Lung (tissue), 12 donors: ENCODE measurements around the gene KCTD17. TPM values are rescaled to one million over a fixed set of nuclear protein-coding genes. Genes with fewer than 3 reads are reported as not detected.

Source experiments
- ATAC-seq: fragments of 200-7000 bp; cut with Tn5 transposase; one replicate; pipeline ENCODE4 v1.9.1; 2020; ENCODE audit warnings: moderate number of reproducible peaks; ENCODE audit not compliant: insufficient read depth, low FRiP score
- DNase-seq, 3 donors: peaks; one replicate each; pipeline ENCODE4 v3.0.0-alpha.2; 2013 to 2017
- H3K27ac ChIP-seq, 2 donors: one replicate each; pipeline ENCODE4 v1.5.1; 2013; ENCODE audit warnings: mild to moderate bottlenecking in 2 of 2, moderate library complexity in 2 of 2, control low read depth in 1 of 2, inconsistent platforms in 1 of 2, low read depth in 1 of 2, low read length in 1 of 2
- H3K27me3 ChIP-seq, 3 donors: one replicate each; pipeline ENCODE4 v1.5.1; 2013; ENCODE audit warnings: low read length in 2 of 3; ENCODE audit not compliant: control insufficient read depth in 3 of 3, insufficient read depth in 3 of 3
- H3K36me3 ChIP-seq, 4 donors: one replicate each; pipeline ENCODE4 v1.5.1; 2013; ENCODE audit warnings: low read length in 4 of 4, mild to moderate bottlenecking in 1 of 4, moderate library complexity in 1 of 4; ENCODE audit not compliant: control insufficient read depth in 4 of 4, insufficient read depth in 4 of 4
- H3K4me1 ChIP-seq, 5 donors: one replicate each; pipeline ENCODE4 v1.5.1; 2013; ENCODE audit warnings: low read length in 5 of 5, mild to moderate bottlenecking in 2 of 5, moderate library complexity in 1 of 5; ENCODE audit not compliant: control insufficient read depth in 5 of 5, insufficient read depth in 5 of 5
- H3K4me3 ChIP-seq: one replicate; pipeline ENCODE4 v1.5.1; 2013; ENCODE audit warnings: mild to moderate bottlenecking, control low read depth, moderate library complexity
- H3K9ac ChIP-seq, 2 donors: one replicate each; pipeline ENCODE4 v1.5.1; 2013; ENCODE audit warnings: low read length in 2 of 2, control low read depth in 1 of 2; ENCODE audit not compliant: insufficient read depth in 1 of 2
- H3K9me3 ChIP-seq, 4 donors: one replicate each; pipeline ENCODE4 v1.5.1; 2013; ENCODE audit warnings: low read length in 3 of 4, mild to moderate bottlenecking in 1 of 4, moderate library complexity in 1 of 4; ENCODE audit not compliant: control insufficient read depth in 4 of 4, insufficient read depth in 3 of 4
- WGBS, 2 donors: extraction: QIAGEN DNeasy Blood & Tissue Kit; methylation state at CpG; one replicate each; pipeline ENCODE4 v1.1.7; 2013; 5-methylcytosine and 5-hydroxymethylcytosine counted together
- polyA plus RNA-seq, 2 donors: library from polyadenylated mRNA; stranded (reverse); fragments of 200-250 nt; gene quantifications; one replicate each; pipeline ENCODE4 v1.2.1, GENCODE V29; 2013
- total RNA-seq, 2 donors: library from RNA; depleted of rRNA in 1 of 2; stranded (reverse); fragments of >200 nt in 1 of 2; gene quantifications; one replicate each; pipeline ENCODE4 v1.2.1, GENCODE V29; 2014 to 2021
- TF ChIP-seq, protein P1 (sequence below): IDR thresholded peaks from 2 replicates; pipeline ENCODE4 v1.5.1; 2012; ENCODE audit warnings: mild to moderate bottlenecking; ENCODE audit errors: control extremely low read depth, extremely low read depth
- donor health status: control.
- donor health status: control.
- donor health status: Bipolar disorder and iron deficiency.
- donor health status: healthy.
- donor health status: DM: yes; HTN: yes; CAD: no.

KCTD17 gene
- total and polyA plus RNA-seq, 4 donors = 9.7 to 26.0 (median 18.3) TPM

DNA sequence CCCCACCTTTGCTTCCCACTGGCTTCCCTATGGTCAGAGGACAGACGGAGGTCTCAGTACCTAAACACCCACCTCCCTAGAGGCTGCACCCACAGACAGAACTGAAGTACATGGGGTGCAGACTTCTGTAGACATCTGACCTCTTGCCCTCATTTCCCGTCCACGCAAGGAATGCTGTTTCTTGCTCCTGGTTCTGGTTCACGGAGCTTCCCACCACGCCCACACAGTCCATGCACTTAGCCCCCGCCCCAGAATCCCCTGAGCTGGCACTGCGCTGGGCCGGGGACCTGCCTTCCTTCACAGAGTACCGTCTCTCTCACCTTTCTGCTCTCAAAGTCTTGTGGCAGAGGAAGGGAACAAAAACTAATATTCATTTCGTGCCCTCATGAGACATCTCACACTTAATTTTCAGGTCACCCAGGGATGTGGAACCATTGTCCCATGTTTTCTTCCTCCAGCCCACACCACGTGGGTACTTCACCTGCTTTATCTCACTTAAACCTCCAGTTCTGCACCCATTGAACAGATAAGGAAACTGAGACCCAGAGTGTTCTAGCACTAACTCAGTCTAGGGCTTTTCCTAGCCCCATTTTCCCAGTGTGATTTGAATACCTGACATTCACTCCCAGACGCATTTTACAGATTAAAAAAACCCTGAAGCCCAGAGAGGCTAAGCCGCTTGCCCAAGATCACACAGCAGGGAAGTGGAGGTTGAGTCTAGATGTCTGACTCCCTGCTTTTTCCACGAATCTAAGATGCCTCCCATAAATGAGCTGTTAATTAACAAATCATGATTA is 52.3 kb downstream of the KCTD17 start:
- Histone ChIP-seq H3K9ac (no peak overlapping the region), H3K4me1 (peaks cover 0 to 12% (median 0%) of the 10 kb centered on the region in 5 donors), H3K27ac (no peak overlapping the region), H3K9me3 (no peaks in the 10 kb centered on the region), H3K36me3 (no peaks in the 10 kb centered on the region), H3K27me3 (no peaks in the 10 kb centered on the region), H3K4me3 (no peak overlapping the region)
- WGBS, 2 donors = 72 to 77% methylated on average over 14 of the region's 14 CpGs
- TF ChIP-seq, protein P1, sequence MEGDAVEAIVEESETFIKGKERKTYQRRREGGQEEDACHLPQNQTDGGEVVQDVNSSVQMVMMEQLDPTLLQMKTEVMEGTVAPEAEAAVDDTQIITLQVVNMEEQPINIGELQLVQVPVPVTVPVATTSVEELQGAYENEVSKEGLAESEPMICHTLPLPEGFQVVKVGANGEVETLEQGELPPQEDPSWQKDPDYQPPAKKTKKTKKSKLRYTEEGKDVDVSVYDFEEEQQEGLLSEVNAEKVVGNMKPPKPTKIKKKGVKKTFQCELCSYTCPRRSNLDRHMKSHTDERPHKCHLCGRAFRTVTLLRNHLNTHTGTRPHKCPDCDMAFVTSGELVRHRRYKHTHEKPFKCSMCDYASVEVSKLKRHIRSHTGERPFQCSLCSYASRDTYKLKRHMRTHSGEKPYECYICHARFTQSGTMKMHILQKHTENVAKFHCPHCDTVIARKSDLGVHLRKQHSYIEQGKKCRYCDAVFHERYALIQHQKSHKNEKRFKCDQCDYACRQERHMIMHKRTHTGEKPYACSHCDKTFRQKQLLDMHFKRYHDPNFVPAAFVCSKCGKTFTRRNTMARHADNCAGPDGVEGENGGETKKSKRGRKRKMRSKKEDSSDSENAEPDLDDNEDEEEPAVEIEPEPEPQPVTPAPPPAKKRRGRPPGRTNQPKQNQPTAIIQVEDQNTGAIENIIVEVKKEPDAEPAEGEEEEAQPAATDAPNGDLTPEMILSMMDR = no peak
- DNase-seq = no peak
- no peak for ATAC-seq

DNA sequence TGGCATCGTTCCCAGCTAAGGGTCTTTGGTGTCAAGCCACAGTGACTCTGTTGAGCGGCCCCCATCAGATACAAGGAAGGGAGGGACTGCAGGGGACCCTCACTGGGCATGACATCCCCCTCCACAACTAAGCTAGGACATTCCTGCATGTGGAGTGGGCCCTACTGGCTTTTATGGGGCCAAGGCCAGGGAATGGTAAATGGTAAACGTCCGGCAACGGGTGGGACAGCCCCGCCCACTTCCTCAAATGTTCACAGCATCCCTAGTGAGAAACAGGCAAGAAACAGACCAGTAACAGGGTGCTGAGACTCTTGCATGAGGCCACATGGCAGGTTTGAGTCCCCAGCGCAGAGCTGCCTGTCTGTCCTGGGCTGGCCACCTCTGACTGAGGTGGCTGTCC is 53.6 kb downstream of the KCTD17 start:
- DNase-seq (no peak), ATAC-seq (no peak)
- H3K36me3 ChIP-seq = no peaks in the 10 kb centered on the region
- 27 to 31% methylated on average over 7 of the region's 7 CpGs for WGBS, 2 donors
- H3K27me3 ChIP-seq = no peaks in the 10 kb centered on the region
- no peak overlapping the region for H3K27ac ChIP-seq
- H3K9me3 ChIP-seq = no peaks in the 10 kb centered on the region
- TF ChIP-seq, protein P1 = no peak
- no peak overlapping the region for H3K4me3 ChIP-seq
- peaks cover 0 to 6% (median 0%) of the 10 kb centered on the region in 5 donors for H3K4me1 ChIP-seq
- no peak overlapping the region for H3K9ac ChIP-seq

DNA sequence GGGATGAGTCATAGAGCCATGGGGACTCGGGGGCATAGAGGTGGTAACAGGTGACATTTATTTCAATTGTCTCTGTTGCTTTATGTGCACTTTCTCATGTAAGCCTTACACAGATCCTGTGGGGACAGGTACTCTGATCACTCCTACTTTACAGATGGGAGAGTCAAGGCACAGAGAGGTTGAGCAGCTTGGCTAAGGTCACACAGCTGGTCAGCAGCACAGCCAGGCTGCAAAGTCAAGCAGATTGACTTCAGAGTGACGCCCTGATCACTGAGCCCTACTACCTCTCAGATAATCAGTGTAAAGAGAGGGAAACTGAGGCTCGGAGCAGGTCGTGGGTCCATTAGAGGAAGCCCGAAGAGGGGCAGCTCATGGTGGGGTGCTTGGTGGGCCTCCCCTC is 54.4 kb downstream of the KCTD17 start:
- H3K4me3 ChIP-seq = no peak overlapping the region
- H3K9ac ChIP-seq = no peak overlapping the region
- DNase-seq (no peak), ATAC-seq (no peak)
- H3K4me1 ChIP-seq = peaks cover 0 to 4% (median 0%) of the 10 kb centered on the region in 5 donors
- H3K36me3 ChIP-seq = no peaks in the 10 kb centered on the region
- H3K27ac ChIP-seq = no peak overlapping the region
- H3K27me3 ChIP-seq = no peaks in the 10 kb centered on the region
- WGBS, 2 donors = 89 to 92% methylated on average over 5 of the region's 5 CpGs
- no peaks in the 10 kb centered on the region for H3K9me3 ChIP-seq
- TF ChIP-seq, protein P1 = no peak
